ENCODE results near the gene DBR1.

- no peak for TF ChIP-seq POLR2A (IDR thresholded peaks at IDR 0.05; ENCODE audit: low read length)
- TF ChIP-seq GATA1 (IDR thresholded peaks at IDR 0.05; ENCODE audit: low read depth, low read length) = no peak
Measured at GRCh38 chr3:138195481-138195880, 20.8 kb upstream of the DBR1 start.

All from erythroblast (primary cell).